HepG2 (cell line): ENCODE measurements around the gene GLCE. TPM values are rescaled to one million over a fixed set of nuclear protein-coding genes. Genes with fewer than 3 reads are reported as not detected.

Source experiments
- SKI ChIP-seq: fragments of 450-650 bp; IDR thresholded peaks from one replicate; pipeline ENCODE4 v1.6.1; 2018; ENCODE audit warnings: mild to moderate bottlenecking; ENCODE audit not compliant: partially characterized antibody
- ZFP82 ChIP-seq: sonication (generic); formaldehyde crosslinking; IDR thresholded peaks from 2 replicates; pipeline ENCODE4 v1.5.1; 2020; ENCODE audit warnings: mild to moderate bottlenecking, missing genetic modification reagents, borderline replicate concordance
- ZNF30 ChIP-seq: sonication (generic); formaldehyde crosslinking; IDR thresholded peaks from 2 replicates; pipeline ENCODE4 v1.5.0; 2020; ENCODE audit warnings: mild to moderate bottlenecking, missing genetic modification reagents
- ZNF800 ChIP-seq: sonication (generic); formaldehyde crosslinking; IDR thresholded peaks from 2 replicates; pipeline ENCODE4 v1.4.0; 2020; ENCODE audit warnings: missing genetic modification reagents
- polyA plus RNA-seq, 8 experiments: library from polyadenylated mRNA; depleted of rRNA in 3 of 8; stranded (reverse) in 7 of 8; unstranded in 1 of 8; fragments of >200 nt; fragmentation: Illumina TruSeq in 4 of 8; extraction: Trizol in 4 of 8; gene quantifications; 2 replicates each; pipeline versions ENCODE4 v1.2.1 to v1.2.3, GENCODE V29; 2011 to 2016; ENCODE audit warnings: low read depth in 4 of 8, missing spikeins in 1 of 8, mixed read lengths in 1 of 8; ENCODE audit not compliant: insufficient read depth in 1 of 8
- total RNA-seq, 5 experiments: library from RNA; depleted of rRNA; stranded (reverse); fragments of >200 nt; fragmentation: Illumina TruSeq; extraction: Trizol; gene quantifications; 2 replicates each; pipeline ENCODE4 v1.2.3, GENCODE V29; 2016; ENCODE audit warnings: low read depth in 1 of 5
- TF ChIP-seq, protein P1 (sequence below), 2 experiments: sonication (generic) in 1 of 2; formaldehyde crosslinking in 1 of 2; IDR thresholded peaks; 2 replicates each; pipeline versions ENCODE4 v1.6.1 to v1.9.0; 2014 to 2022; ENCODE audit warnings: antibody characterized with exemption in 1 of 2, borderline replicate concordance in 1 of 2, inconsistent platforms in 1 of 2, low read depth in 1 of 2, missing genetic modification reagents in 1 of 2

Gene GLCE
- total and polyA plus RNA-seq, 2 of the 13 experiments (the other 11 are each of a cell fraction or from before 2014, with no cell fraction given) = 12.9 to 23.4 TPM

GRCh38 chr15:69181424-69181823 is 21.0 kb downstream of the GLCE start (continued):
- TF ChIP-seq ZNF800 (CRISPR knock-in tag) (no peak), ZFP82 (no peak), SKI (no peak), ZNF30 (CRISPR knock-in tag) (no peak)
- TF ChIP-seq, protein P1, sequence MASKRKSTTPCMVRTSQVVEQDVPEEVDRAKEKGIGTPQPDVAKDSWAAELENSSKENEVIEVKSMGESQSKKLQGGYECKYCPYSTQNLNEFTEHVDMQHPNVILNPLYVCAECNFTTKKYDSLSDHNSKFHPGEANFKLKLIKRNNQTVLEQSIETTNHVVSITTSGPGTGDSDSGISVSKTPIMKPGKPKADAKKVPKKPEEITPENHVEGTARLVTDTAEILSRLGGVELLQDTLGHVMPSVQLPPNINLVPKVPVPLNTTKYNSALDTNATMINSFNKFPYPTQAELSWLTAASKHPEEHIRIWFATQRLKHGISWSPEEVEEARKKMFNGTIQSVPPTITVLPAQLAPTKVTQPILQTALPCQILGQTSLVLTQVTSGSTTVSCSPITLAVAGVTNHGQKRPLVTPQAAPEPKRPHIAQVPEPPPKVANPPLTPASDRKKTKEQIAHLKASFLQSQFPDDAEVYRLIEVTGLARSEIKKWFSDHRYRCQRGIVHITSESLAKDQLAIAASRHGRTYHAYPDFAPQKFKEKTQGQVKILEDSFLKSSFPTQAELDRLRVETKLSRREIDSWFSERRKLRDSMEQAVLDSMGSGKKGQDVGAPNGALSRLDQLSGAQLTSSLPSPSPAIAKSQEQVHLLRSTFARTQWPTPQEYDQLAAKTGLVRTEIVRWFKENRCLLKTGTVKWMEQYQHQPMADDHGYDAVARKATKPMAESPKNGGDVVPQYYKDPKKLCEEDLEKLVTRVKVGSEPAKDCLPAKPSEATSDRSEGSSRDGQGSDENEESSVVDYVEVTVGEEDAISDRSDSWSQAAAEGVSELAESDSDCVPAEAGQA (IDR thresholded peaks at IDR 0.05; ENCODE audit: low read depth) = no peak
- TF ChIP-seq, protein P1 (CRISPR knock-in tag; IDR thresholded peaks at IDR 0.05; ENCODE audit: borderline replicate concordance) = no peak
